ENCODE data around the gene MLLT10. TPM values are rescaled to one million over a fixed set of nuclear protein-coding genes. Genes with fewer than 3 reads are reported as not detected.

MLLT10 gene
- total RNA-seq, 1 experiment from 2014 or later: 58.4 TPM

DNA sequence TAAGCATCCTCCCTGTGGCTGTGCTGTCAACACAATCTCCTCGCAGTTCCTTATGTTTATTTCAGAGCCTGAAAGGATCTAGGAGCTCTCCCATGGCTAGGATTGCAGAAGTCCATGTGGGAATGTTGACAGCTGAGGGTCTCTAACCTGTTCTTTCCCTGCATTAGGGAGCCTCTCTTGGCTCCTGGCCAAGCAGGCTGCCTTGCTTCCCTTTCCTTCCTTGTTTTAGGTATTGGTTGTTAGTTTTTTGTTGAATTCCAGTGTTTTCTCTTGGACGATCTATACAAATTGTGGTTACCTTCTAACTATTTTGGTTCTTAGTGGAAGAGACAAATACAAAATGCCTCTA is 171.8 kb downstream of the MLLT10 start:
- no peaks in the 10 kb centered on the region for H3K4me1 ChIP-seq (ENCODE audit: insufficient read depth, low read length, poor library complexity, severe bottlenecking)
- no peak for DNase-seq (ENCODE audit: low spot score)
- POLR2A ChIA-PET (ENCODE audit: low non-redundant PET): no interaction called here
- TF ChIP-seq EZH2 (IDR thresholded peaks at IDR 0.05; ENCODE audit: borderline replicate concordance, low read depth, low read length, poor library complexity, severe bottlenecking) (no peak), CTCF (conservative IDR thresholded peaks at IDR 0.05; ENCODE audit: low read depth, low read length) (no peak)
- no peaks in the 10 kb centered on the region for H3K36me3 ChIP-seq (ENCODE audit: insufficient read depth, low read length, poor library complexity, severe bottlenecking)
- H3K27ac ChIP-seq (ENCODE audit: low read depth, low read length, poor library complexity, severe bottlenecking): no peak overlapping the region
- BruUV-seq (replicated peaks): no TSS peak
- peaks cover 4% of the 10 kb centered on the region for H3K9me3 ChIP-seq (ENCODE audit: low read depth, low read length, poor library complexity, severe bottlenecking)
- CTCF ChIA-PET: no interaction called here
- intact Hi-C loops (cut with micrococcal nuclease; ENCODE audit: unreplicated experiment): no loop called here
- H3K27me3 ChIP-seq (replicated peaks; ENCODE audit: insufficient read depth, low read depth, low read length, poor library complexity): no peaks in the 10 kb centered on the region
- H3K4me3 ChIP-seq (ENCODE audit: low read depth, low read length, poor library complexity, severe bottlenecking): no peak overlapping the region

DNA sequence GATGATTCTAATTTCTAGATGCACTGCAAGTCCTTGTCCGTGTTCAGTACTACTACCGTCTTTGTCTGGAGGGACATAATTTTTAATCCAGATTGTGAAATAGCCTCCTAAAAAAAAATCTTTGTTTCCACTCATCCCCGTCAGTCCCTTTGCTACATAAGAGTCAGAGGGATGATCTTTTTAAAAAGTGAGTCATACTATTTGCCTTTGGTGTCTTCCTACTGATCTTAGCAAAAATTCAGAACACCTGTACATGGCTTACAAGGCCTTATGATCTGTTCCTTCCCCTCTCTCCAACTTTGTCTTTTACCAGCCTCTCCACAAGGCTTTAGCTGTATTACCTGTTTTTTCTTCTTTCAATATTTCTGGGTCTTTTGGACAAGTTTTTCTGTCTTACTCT is 173.5 kb downstream of the MLLT10 start:
- Histone ChIP-seq H3K4me3 (ENCODE audit: low read depth, low read length, poor library complexity, severe bottlenecking) (no peak overlapping the region), H3K4me1 (ENCODE audit: insufficient read depth, low read length, poor library complexity, severe bottlenecking) (no peaks in the 10 kb centered on the region), H3K27ac (ENCODE audit: low read depth, low read length, poor library complexity, severe bottlenecking) (no peak overlapping the region), H3K9me3 (ENCODE audit: low read depth, low read length, poor library complexity, severe bottlenecking) (no peaks in the 10 kb centered on the region), H3K27me3 (replicated peaks; ENCODE audit: insufficient read depth, low read depth, low read length, poor library complexity) (no peaks in the 10 kb centered on the region), H3K36me3 (ENCODE audit: insufficient read depth, low read length, poor library complexity, severe bottlenecking) (no peaks in the 10 kb centered on the region)
- CTCF ChIA-PET: no interaction called here
- POLR2A ChIA-PET (ENCODE audit: low non-redundant PET): no interaction called here
- BruUV-seq (replicated peaks): no TSS peak
- no peak for DNase-seq (ENCODE audit: low spot score)
- intact Hi-C loops (cut with micrococcal nuclease; ENCODE audit: unreplicated experiment): no loop called here
- TF ChIP-seq CTCF (conservative IDR thresholded peaks at IDR 0.05; ENCODE audit: low read depth, low read length): no peak
- no peak for TF ChIP-seq EZH2 (IDR thresholded peaks at IDR 0.05; ENCODE audit: borderline replicate concordance, low read depth, low read length, poor library complexity, severe bottlenecking)

GRCh38 chr10:21712975-21713374 is 178.9 kb downstream of the MLLT10 start:
- BruUV-seq (replicated peaks): no TSS peak
- H3K27me3 ChIP-seq (replicated peaks; ENCODE audit: insufficient read depth, low read depth, low read length, poor library complexity): no peaks in the 10 kb centered on the region
- ChIA-PET CTCF (no interaction called here), POLR2A (ENCODE audit: low non-redundant PET) (no interaction called here)
- H3K4me3 ChIP-seq (ENCODE audit: low read depth, low read length, poor library complexity, severe bottlenecking): no peak overlapping the region
- no peaks in the 10 kb centered on the region for H3K9me3 ChIP-seq (ENCODE audit: low read depth, low read length, poor library complexity, severe bottlenecking)
- H3K36me3 ChIP-seq (ENCODE audit: insufficient read depth, low read length, poor library complexity, severe bottlenecking): peaks cover 5% of the 10 kb centered on the region
- H3K4me1 ChIP-seq (ENCODE audit: insufficient read depth, low read length, poor library complexity, severe bottlenecking): peaks cover 8% of the 10 kb centered on the region
- no peak overlapping the region for H3K27ac ChIP-seq (ENCODE audit: low read depth, low read length, poor library complexity, severe bottlenecking)
- intact Hi-C loops (cut with micrococcal nuclease; ENCODE audit: unreplicated experiment): no loop called here
- DNase-seq (ENCODE audit: low spot score): no peak
- TF ChIP-seq EZH2 (IDR thresholded peaks at IDR 0.05; ENCODE audit: borderline replicate concordance, low read depth, low read length, poor library complexity, severe bottlenecking) (no peak), CTCF (conservative IDR thresholded peaks at IDR 0.05; ENCODE audit: low read depth, low read length) (no peak)
